ENCODE results near the gene TDRD7. TPM values are rescaled to one million over a fixed set of nuclear protein-coding genes. Genes with fewer than 3 reads are reported as not detected.

TDRD7 gene
- total RNA-seq, 1 donor from 2014 or later = 20.4 TPM

GRCh38 chr9:97366476-97366875 lies 45.4 kb upstream of the TDRD7 start:
- H3K79me2 ChIP-seq (ENCODE audit: insufficient read depth, low read length) = no peaks in the 10 kb centered on the region
- no peak overlapping the region for H3K9ac ChIP-seq (ENCODE audit: low read length)
- H3K27ac ChIP-seq (ENCODE audit: low read depth, low read length) = no peak overlapping the region
- no peak overlapping the region for H3K27ac Mint-ChIP-seq (ENCODE audit: unreplicated experiment)
- no peaks in the 10 kb centered on the region for H3K4me1 ChIP-seq (ENCODE audit: insufficient read depth, low read length)
- H3K9me3 ChIP-seq (ENCODE audit: insufficient read depth, low read depth, low read length) = no peaks in the 10 kb centered on the region
- no peaks in the 10 kb centered on the region for H3K4me1 Mint-ChIP-seq (ENCODE audit: low read depth, unreplicated experiment)
- DNase-seq (ENCODE audit: low read depth) = no peak
- H3K4me3 ChIP-seq (ENCODE audit: insufficient read depth, low read depth, low read length) = no peak overlapping the region
- no peak overlapping the region for H3K4me2 ChIP-seq (ENCODE audit: low read length)
- peaks cover 12% of the 10 kb centered on the region for H3K9me3 Mint-ChIP-seq (ENCODE audit: unreplicated experiment)
- TF ChIP-seq EZH2 (IDR thresholded peaks at IDR 0.05; ENCODE audit: insufficient read depth, low read length) = no peak
- TF ChIP-seq, protein P1, sequence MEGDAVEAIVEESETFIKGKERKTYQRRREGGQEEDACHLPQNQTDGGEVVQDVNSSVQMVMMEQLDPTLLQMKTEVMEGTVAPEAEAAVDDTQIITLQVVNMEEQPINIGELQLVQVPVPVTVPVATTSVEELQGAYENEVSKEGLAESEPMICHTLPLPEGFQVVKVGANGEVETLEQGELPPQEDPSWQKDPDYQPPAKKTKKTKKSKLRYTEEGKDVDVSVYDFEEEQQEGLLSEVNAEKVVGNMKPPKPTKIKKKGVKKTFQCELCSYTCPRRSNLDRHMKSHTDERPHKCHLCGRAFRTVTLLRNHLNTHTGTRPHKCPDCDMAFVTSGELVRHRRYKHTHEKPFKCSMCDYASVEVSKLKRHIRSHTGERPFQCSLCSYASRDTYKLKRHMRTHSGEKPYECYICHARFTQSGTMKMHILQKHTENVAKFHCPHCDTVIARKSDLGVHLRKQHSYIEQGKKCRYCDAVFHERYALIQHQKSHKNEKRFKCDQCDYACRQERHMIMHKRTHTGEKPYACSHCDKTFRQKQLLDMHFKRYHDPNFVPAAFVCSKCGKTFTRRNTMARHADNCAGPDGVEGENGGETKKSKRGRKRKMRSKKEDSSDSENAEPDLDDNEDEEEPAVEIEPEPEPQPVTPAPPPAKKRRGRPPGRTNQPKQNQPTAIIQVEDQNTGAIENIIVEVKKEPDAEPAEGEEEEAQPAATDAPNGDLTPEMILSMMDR (IDR thresholded peaks at IDR 0.05; ENCODE audit: insufficient read depth, low read depth, low read length) = no peak
- no peaks in the 10 kb centered on the region for H3K27me3 Mint-ChIP-seq (ENCODE audit: low read depth, unreplicated experiment)
- no peaks in the 10 kb centered on the region for H4K20me1 ChIP-seq (ENCODE audit: insufficient read depth, low read length)
- H2AFZ ChIP-seq (ENCODE audit: low read depth, low read length) = no peak overlapping the region
- peaks cover 33% of the 10 kb centered on the region for H3K36me3 Mint-ChIP-seq (ENCODE audit: low read depth, unreplicated experiment)
- H3K4me3 Mint-ChIP-seq (ENCODE audit: unreplicated experiment) = no peak overlapping the region
- no peaks in the 10 kb centered on the region for H3K27me3 ChIP-seq (ENCODE audit: insufficient read depth, low read length)
- H3K36me3 ChIP-seq (ENCODE audit: insufficient read depth, low read length) = no peaks in the 10 kb centered on the region
- FAIRE-seq = no peak

- TF ChIP-seq EZH2 (IDR thresholded peaks at IDR 0.05; ENCODE audit: insufficient read depth, low read length) = no peak
- TF ChIP-seq, protein P1 (IDR thresholded peaks at IDR 0.05; ENCODE audit: insufficient read depth, low read depth, low read length) = no peak
- H3K36me3 Mint-ChIP-seq (ENCODE audit: low read depth, unreplicated experiment) = peaks cover 34% of the 10 kb centered on the region
- no peaks in the 10 kb centered on the region for H3K4me1 Mint-ChIP-seq (ENCODE audit: low read depth, unreplicated experiment)
- FAIRE-seq = no peak
- no peaks in the 10 kb centered on the region for H3K36me3 ChIP-seq (ENCODE audit: insufficient read depth, low read length)
- no peak overlapping the region for H3K27ac ChIP-seq (ENCODE audit: low read depth, low read length)
- no peaks in the 10 kb centered on the region for H3K79me2 ChIP-seq (ENCODE audit: insufficient read depth, low read length)
- H2AFZ ChIP-seq (ENCODE audit: low read depth, low read length) = no peak overlapping the region
- no peak for DNase-seq (ENCODE audit: low read depth)
- H3K4me3 ChIP-seq (ENCODE audit: insufficient read depth, low read depth, low read length) = no peak overlapping the region
- no peak overlapping the region for H3K4me3 Mint-ChIP-seq (ENCODE audit: unreplicated experiment)
- H3K4me1 ChIP-seq (ENCODE audit: insufficient read depth, low read length) = no peaks in the 10 kb centered on the region
- no peak overlapping the region for H3K27ac Mint-ChIP-seq (ENCODE audit: unreplicated experiment)
- H3K27me3 ChIP-seq (ENCODE audit: insufficient read depth, low read length) = no peaks in the 10 kb centered on the region
- no peaks in the 10 kb centered on the region for H3K9me3 ChIP-seq (ENCODE audit: insufficient read depth, low read depth, low read length)
- H3K9me3 Mint-ChIP-seq (ENCODE audit: unreplicated experiment) = peaks cover 12% of the 10 kb centered on the region
- H3K27me3 Mint-ChIP-seq (ENCODE audit: low read depth, unreplicated experiment) = no peaks in the 10 kb centered on the region
- no peak overlapping the region for H3K9ac ChIP-seq (ENCODE audit: low read length)
- H3K4me2 ChIP-seq (ENCODE audit: low read length) = no peak overlapping the region
- H4K20me1 ChIP-seq (ENCODE audit: insufficient read depth, low read length) = no peaks in the 10 kb centered on the region
Observed at GRCh38 chr9:97366889-97367288, 45.0 kb upstream of the TDRD7 start.

DNA sequence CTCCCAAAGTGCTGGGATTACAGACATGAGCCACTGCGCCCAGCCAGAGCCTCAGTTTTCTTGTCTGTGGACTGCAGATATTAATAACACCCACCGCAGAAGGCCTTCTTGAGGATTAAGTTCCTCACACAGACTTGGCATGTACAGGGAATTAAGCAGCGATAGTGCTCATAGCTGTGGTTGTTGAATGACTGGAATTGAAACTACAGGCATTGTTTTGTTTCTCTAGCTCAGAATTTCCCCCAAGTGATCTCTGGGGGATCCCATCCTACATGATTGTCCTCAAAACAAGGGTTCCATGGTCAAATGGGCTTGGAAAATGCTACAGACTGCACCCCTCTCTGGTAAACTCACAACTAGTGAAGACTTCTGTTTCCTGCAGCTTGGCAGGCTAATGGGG lies 44.2 kb upstream of the TDRD7 start:
- Histone ChIP-seq H3K9ac (ENCODE audit: low read length) (no peak overlapping the region), H3K36me3 (ENCODE audit: insufficient read depth, low read length) (no peaks in the 10 kb centered on the region), H2AFZ (ENCODE audit: low read depth, low read length) (no peak overlapping the region), H3K27ac (ENCODE audit: low read depth, low read length) (no peak overlapping the region), H3K4me1 (ENCODE audit: insufficient read depth, low read length) (no peaks in the 10 kb centered on the region), H3K4me3 (ENCODE audit: insufficient read depth, low read depth, low read length) (no peak overlapping the region), H3K79me2 (ENCODE audit: insufficient read depth, low read length) (no peaks in the 10 kb centered on the region), H3K27me3 (ENCODE audit: insufficient read depth, low read length) (no peaks in the 10 kb centered on the region), H3K9me3 (ENCODE audit: insufficient read depth, low read depth, low read length) (no peaks in the 10 kb centered on the region), H3K4me2 (ENCODE audit: low read length) (no peak overlapping the region), H4K20me1 (ENCODE audit: insufficient read depth, low read length) (no peaks in the 10 kb centered on the region)
- TF ChIP-seq, protein P1 (IDR thresholded peaks at IDR 0.05; ENCODE audit: insufficient read depth, low read depth, low read length) = no peak
- TF ChIP-seq EZH2 (IDR thresholded peaks at IDR 0.05; ENCODE audit: insufficient read depth, low read length) = no peak
- no peaks in the 10 kb centered on the region for H3K27me3 Mint-ChIP-seq (ENCODE audit: low read depth, unreplicated experiment)
- peaks cover 12% of the 10 kb centered on the region for H3K9me3 Mint-ChIP-seq (ENCODE audit: unreplicated experiment)
- no peaks in the 10 kb centered on the region for H3K4me1 Mint-ChIP-seq (ENCODE audit: low read depth, unreplicated experiment)
- peaks cover 33% of the 10 kb centered on the region for H3K36me3 Mint-ChIP-seq (ENCODE audit: low read depth, unreplicated experiment)
- H3K4me3 Mint-ChIP-seq (ENCODE audit: unreplicated experiment) = no peak overlapping the region
- H3K27ac Mint-ChIP-seq (ENCODE audit: unreplicated experiment) = no peak overlapping the region
- DNase-seq (ENCODE audit: low read depth) (no peak), FAIRE-seq (no peak)
